Superior temporal gyrus (tissue), 1 donor: Measurements from ENCODE around the gene TRIB2.
A peak's percentile ranks its signal among the peaks of the same experiment; 100 is the strongest.

ENCODE experiments used
- DNase-seq: peaks from one replicate; pipeline ENCODE4 v3.0.0-alpha.2; 2016; ENCODE audit errors: extremely low spot score

TRIB2 gene

DNA sequence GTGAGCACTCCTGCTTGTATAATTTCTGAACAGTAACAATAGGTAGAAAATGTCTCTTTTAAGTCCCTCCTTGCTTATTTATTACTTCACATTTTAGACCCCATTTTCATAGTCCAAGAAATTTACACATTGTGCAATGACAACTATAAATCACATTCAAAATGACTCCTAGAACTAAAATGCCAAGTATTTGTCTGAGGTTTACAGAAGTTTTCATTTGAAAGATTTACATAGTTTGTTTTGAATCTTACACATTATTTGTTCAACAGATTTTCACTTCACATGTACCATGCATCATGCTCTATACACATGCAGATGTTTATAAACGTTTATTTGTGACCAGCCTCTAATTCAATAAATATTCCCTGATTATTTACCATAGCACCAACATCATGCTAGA lies 15.7 kb upstream of the TRIB2 start:
- DNase-seq, result no peak

DNA sequence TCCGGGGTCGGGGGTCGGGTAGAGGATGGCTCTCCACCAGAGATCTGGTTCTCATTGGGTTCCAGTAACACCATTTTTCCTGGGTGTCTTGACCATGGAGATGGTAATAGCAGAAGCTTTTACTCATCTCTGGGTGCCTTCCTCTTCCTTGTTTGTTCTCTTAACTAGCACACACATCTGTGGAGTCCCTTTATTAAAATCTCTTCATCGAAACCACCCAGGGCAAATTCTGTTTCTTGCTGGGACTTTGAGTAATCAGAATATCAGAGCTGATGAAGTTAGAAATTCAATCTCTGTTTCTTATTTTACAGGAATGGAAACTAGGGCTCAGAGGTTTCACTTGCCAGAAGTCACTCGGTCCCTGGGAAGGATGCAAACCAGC lies 15.0 kb upstream of the TRIB2 start:
- DNase-seq, result no peak

DNA sequence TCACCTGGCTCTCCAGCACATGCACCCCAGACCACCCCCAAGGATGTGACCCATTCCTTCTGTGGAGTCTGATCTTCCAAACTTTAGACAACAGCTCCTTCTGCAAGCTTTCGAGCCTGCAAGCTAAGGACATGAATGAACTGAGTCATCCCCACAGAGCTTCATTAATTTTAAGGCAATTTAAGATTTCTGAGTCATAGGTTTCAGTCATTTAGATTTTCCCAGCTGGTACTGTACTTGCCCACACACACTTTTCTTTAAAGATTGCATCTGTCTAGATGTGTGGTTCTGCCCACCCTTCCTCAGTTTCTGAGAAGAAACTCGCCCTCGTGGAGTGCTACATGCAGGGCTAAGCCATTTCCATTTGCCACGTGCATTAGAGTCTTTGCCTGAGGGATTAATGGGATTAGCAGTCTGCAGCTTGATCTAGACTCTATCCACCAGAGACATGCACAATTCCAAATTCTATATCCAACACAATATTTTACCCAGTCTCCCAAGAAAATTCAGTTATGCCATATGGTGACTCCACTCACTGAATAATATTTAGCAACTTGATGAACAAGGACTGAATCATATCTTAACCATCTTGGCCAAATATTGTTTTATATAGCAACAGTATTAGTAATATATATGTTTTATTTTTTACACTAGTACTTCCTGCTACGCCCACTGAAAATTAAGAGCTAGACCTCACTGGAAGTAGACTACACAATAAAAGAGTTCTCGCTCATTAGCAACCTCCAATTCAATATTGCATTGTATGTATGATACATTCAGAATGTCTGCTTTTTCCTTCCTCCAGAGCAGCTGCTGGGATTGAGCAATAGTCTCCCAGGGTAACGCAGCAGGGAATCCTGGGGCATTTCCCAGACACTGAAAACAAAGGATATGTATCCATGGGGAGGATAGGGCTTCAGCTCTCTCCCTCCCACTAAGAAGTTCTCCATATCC lies 14.3 kb upstream of the TRIB2 start:
- DNase-seq, result peak; percentile 60

DNA sequence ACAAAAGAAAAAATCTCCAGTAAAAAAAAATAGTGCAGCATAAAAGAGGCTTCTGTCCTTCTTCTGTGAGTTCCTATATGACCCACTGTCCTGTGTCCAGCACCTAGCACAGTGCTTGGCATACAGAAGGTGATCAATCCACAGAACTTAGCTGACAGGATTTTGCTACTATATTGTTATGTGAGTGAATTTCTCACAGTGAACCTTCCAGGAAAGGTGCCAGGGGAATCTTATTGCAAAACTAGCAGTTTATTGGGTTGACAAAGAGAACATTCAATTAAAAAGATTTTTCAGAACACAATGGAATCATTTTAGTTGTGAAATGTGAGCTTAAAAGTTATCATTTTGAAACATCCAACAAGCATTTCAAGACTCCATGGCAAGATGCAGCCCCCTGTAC lies 12.4 kb upstream of the TRIB2 start:
- DNase-seq, result no peak

DNA sequence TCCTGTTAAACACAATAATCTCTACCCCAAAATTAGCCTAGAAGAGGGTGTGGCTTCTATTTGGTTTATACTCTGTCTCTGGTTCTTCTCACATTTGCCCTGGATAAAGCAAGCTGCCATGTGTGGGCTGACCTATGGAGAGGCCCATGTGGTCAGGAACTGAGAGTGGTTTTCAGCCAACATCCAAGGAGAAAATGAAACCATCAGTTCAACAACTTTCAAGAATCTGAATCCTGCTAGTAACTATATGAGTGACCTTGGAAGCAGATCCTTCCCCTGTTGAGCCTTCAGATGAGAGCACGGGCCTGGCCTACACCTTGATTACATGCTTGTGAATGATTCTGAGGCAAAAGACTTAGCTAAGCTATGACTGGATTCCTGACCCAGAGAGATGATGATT lies 11.5 kb upstream of the TRIB2 start:
- DNase-seq, result no peak

DNA sequence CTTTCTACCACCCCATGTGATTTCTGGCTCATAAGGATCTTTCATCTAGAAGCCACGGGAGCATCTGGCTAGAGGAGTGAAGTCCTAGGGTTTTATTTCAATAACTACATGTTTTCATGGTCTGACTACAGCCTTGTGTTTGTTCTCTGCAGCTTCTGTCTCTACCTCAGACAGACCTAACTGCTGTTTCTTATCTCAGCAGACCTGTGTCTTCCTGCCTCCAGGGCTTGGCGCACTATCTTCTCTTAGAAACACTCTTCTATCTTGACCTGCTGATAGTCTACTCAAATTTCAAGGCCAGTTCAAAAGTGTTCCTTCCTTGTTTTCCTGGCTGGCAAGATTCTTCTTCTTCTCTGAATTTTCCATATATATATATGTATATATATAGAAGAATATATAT lies 11.0 kb upstream of the TRIB2 start:
- DNase-seq, result no peak

DNA sequence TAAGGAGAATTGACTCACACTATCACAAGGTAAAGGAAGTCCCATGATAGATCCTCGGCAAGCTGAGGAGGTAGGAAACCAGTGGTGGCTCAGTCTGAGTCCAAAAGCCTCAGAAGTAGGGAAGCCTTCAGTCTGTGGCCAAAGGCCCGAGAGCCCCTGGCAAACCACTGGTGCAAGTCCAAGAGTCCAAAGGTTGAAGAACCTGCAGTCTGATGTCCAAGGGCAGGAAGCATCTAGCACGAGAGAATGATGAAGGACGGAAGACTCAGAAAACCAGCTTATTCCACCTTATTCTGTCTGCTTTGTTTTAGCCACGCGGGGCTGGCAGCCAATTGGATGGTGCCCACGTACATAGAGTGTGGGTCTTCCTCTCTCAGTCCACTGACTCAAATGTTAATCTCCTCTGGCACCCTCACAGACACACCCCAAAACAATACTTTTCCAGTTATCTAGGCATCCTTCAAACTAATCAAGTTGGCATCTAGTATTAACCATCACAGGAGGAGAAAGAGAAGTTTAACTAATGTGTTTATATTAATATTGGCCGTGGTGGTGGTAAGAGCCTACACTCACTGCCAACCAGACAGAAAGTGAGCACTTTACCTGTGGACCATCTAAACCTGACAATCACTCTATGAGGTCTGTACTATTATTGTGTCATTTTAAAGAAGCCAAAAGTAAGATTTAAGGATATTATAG lies 8.1 kb upstream of the TRIB2 start:
- no peak for DNase-seq

DNA sequence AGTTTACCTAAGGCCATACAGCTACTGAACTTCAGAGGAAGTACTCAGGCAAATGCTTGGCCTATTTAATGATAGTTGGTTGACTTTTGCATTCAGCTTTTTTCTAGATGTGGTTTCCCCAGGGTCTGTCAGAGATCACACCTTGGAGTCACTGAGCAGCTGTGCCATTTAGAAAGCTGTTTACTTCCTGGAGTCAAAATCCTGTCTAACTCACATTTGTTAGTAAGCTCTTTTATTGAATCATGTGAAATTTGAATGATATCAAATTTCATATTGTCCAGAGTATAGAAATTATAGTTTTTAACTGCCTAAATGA lies 7.6 kb upstream of the TRIB2 start:
- no peak for DNase-seq

DNA sequence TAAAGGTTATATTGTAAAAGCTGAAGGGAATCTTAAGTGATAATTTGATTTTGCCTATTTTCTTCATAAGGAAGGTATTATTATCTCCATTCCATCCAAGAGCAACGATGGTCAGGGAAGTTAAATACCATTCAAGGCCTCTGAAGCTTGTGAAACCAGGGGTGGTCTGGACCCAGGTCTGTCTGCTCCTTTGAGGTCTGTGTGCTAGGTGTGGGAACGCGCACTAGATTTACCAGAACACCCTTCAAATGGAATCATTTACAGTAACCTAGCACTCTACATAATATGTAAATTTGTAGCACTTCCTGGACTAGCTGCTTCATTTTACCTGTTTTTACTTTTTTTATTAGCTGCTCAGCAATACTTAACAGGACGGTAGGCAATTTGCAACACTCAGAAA lies 6.4 kb upstream of the TRIB2 start:
- DNase-seq, result no peak

DNA sequence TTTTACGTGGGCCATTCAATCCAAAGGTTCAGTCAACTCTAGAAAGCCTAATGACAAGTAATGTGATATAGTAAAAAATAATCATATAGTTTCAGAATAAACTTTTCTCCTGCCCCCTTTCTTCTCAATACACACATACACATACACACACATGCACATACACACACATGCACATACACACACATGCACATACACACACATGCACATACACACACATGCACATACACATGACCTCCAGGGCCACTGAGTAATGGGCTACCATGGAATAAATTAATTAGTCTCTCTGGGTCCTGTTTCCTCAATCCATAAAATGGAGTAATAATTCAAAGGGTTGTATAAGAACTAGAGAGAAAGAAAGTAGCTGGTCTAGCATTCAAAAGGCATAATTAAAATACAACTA lies 5.4 kb upstream of the TRIB2 start:
- no peak for DNase-seq

DNA sequence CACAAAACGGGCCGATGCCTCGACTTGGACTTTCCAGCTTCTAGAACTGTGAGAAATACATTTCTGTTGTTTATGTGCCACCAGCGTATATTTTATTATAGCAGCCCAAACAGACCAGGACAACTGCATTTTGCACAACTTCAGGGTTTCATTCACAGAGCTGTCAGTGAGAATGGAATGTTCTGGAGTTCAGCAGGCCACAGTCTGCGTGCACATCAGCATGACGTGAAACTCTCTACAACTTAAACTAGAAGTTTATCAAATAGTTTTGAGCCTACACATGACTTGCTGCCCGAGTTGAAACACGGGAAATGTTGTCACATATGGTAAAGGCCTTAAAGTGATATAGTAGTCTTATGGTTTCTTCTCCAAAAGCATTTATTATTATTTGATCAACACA lies 3.9 kb upstream of the TRIB2 start:
- DNase-seq, result no peak

DNA sequence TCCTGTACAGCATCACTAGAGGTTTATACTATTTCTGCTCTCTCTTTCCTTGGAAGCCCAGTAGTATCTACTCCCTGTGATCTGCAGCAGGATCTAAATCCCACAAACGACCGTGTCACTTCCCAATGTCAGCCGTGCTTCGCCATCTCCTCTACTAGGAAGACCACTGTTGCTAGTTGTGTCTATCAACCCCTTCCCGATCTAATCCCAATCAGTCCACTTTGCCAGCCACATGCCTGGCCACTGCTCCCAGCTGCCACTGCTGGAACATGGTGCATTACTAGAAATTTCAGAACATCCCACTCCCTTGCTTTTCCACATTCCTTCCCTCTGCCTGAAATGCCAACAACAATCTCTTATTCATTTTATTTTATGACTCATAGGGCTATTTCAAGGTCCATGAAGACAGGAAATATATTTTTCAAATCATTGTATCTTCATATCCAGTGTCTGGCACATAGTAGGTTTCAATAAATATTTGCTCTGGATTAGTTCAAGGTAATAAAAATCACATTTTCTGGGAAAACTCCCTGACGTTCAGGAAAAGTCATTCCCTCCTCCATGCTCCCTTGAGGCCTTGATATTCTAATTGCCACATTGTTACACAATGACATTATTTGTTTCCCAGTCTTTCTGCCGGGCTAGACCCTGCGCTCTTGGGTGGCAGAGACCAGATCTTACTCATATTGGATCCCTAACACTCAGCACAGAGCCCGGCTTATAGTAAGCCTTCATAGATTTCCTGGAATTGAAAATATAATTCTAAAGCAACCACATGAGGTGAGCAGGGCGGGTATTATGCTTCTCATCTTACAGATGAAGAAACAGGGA lies 2.1 kb upstream of the TRIB2 start:
- peak; percentile 32 for DNase-seq

DNA sequence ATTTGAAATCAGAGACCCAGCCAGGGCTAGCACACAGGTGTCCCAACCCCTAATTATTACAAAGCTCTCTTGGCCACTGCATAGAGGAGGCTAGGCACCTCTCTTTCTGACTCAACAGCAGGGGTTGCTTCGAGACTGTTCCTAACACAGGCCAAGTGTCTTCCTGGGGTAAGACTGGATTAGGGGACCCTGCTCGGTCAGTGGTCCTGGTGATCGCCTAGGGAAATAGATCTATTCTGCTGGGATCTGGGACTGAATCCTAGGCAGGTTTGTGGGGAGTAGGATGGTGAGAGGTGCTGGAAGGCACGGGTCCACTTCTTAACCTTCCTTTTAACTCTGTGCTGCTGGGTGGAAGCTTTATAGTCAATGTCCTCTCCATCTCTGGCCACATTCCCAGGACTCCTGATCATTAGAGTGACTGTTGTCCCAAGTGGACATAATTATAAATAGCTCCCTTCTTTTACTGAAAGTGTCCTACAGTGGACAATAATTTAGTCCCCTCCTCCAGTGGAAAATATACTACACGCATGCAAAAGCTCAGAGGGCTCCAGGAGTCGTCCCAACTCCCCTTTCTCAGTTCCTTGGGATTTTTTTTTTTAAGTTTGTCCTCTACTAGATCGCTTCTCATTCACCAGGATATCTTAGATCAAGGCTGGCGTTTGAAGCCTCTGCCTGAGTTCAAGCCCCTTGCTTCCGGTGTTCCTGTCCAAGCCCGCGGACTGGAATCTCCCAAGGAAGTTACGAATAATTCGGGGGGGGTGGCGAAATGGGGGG lies 1.3 kb upstream of the TRIB2 start:
- DNase-seq, result peak; percentile 45

DNA sequence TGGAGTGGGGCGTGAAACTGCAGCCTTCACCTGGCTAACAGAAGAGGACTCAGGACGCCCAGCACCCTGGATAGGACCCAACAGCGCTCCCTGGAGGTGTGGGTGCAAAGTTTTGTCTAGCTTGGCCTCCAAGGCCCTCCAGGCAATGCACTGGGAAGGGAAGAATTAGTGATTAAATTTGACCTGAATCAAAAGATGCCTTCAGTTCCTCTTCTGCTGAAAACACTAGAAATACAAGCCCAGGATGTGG lies 779 bp upstream of the TRIB2 start:
- DNase-seq, result no peak

DNA sequence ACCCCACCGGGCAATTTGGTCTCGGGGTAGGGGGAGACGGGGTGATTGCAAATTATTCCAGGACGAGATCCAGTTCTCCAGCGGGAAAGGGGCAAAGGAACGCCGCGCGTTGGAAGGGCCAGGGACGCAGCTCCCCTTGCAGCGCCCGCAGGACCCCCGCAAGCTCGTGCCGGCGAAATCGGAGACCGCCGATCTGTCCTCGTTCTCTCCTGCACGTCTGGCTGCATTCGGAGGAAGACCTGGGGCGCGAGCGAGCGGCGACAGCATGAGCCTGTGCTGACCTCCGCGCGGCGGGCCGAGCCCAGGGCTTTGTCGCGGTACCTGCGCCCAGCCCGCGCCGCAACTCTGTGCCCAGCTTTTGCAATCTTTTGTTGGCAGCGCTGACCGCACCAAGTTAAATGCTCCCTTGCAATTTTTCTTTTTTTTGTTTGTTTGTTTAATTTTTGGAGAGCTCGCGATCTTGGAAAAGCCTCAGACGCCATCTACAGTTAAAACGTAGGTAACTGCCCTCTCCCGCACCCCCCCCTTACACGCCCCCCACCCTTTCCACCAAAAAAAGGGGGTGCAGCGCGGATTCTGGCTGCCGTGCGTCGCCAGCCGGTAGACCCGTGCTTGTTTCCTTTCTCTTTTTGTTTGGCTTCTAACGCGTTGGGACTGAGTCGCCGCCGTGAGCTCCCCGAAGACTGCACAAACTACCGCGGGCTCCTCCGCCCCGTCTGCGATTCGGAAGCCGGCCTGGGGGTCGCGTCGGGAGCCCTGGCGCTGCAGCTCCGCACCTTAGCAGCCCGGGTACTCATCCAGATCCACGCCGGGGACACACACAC lies 667 bp downstream of the TRIB2 start:
- peak; percentile 56 for DNase-seq

DNA sequence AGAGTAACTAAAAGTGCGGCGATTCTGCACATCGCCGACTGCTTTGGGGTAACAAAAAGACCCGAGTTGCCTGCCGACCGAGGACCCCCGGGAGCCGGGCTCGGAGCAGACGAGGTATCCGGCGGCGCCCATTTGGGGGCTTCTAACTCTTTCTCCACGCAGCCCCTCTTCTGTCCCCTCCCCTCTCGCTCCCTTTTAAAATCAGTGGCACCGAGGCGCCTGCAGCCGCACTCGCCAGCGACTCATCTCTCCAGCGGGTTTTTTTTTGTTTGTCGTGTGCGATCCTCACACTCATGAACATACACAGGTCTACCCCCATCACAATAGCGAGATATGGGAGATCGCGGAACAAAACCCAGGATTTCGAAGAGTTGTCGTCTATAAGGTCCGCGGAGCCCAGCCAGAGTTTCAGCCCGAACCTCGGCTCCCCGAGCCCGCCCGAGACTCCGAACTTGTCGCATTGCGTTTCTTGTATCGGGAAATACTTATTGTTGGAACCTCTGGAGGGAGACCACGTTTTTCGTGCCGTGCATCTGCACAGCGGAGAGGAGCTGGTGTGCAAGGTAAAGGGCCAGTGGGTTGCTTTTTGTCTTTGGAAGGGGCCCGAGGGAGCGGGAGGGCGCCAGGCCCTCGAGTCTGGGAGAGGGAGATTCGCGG lies 1.4 kb downstream of the TRIB2 start:
- peak; percentile 58 for DNase-seq

DNA sequence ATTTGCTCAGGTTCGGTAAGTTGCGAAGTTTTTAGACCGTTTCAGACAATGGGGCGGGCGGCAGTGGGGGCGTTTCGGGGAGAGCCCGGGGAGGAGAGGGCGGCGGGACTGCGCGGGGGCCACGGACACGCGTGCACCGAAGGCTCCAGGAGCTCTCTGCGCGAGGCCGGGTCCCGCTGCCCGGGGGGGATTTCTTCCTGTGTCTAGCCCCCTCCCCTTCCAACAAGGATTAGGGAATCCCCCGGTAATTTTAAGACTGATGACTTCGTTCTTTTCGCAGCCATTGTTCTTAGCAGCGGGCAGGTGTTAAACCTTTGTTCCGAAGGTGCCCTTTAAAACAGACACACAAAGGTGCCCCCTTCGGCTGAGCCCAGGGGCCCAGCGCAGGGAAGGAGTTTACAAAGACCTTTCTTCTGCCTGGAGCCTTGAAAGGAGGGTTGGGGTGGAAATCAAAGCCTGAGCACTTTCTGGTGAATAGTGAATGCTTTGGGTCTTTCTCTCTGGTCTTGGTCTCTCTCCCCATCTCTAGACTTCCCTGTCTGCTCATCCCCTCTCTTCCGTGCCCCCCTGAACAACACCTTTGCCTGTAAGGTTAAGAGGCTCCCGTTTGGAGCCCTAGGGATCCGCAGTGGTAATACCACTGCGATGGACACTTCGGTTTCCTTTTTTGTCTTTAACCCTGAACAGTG lies 2.1 kb downstream of the TRIB2 start:
- DNase-seq, result peak; percentile 27

DNA sequence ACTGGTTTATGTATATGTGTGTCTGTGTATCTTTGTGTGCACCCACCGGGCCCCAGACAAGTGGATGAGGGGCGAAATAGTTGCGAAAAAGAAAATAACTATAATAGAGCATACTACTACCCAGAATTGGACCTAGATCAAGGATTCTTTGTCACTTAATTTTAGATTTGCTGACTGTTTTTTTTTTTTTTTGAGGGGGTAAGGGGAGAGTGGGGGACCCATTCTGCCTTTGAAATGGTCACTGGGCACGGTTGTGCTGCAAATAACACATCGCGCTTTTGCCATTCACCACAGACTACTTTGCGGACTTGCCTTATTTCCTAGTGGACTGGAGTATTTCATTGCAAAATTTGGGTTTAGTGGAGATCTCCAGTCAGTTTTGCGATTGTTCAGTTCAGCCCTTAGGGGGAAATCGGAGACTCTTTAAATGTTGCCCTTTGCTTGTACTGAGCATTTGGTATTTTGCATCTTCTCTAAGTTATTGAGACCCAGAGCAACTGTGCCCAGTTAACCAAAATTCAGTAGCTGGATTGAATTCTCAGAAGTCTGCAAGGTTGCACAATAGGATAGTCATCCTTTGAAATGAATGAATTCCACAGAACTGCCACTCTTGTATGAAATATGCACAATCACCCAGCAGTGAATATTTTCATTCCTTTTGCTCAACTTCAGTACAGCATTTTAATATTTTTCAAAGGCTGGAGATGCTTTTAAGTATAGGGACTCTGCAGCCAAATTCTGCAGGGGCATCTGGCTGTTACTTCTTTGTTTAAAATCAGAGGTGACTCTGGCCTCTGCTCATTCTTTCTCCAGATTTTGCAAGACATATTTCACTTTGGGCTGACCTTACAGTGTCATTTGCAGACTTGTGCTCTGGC lies 2.9 kb downstream of the TRIB2 start:
- no peak for DNase-seq

DNA sequence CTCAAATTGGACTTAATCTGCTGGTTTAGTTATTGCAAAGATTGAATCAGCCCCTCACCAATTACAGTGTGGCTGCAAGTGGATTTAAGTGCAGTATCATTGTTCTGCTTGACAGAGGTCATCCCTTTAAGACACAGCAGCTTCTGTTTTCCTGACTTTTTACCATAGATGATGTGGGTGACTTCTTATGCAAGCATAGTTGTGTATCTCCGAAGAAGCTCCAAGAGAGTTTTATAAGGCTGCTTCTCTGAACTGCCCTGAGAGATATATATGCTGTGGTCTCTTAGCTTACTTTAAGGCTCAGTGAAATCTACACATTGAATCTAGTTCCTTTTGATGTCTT lies 3.5 kb downstream of the TRIB2 start:
- DNase-seq, result peak; percentile 66
